ENCODE data around the gene CUL1. TPM values are rescaled to one million over a fixed set of nuclear protein-coding genes. Genes with fewer than 3 reads are reported as not detected.

CUL1 gene
- total RNA-seq, 2 experiments from 2014 or later = 40.5 to 56.6 TPM

DNA sequence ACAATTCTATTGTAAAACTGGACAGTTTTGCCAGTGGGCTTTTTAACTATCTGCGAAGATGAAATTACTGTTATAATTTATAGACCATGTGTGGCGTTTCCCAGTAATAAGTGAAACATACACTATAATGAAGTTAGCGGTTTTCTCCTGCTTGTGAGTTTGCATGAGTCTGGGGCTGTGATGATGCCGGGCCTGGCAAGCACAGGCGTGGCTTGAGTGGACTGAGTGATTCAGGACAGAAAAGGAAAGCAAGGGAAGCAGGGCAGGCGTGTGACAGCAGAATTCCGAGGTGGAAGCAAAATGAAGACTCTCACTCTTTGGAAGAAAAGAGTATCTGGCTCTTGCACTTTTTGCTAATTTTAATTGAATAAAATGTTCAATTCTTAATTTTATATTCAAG is 90.5 kb downstream of the CUL1 start:
- Histone ChIP-seq H3K27ac (ENCODE audit: low read depth, low read length, poor library complexity, severe bottlenecking) (no peak overlapping the region), H3K4me2 (ENCODE audit: low read length) (no peak overlapping the region), H3K4me1 (ENCODE audit: insufficient read depth, low read length, poor library complexity, severe bottlenecking) (no peaks in the 10 kb centered on the region), H3K4me3 (ENCODE audit: low read depth, low read length, poor library complexity, severe bottlenecking) (no peak overlapping the region), H3K79me2 (ENCODE audit: insufficient read depth, low read depth, low read length) (no peaks in the 10 kb centered on the region), H4K20me1 (ENCODE audit: insufficient read depth, low read length) (no peaks in the 10 kb centered on the region), H3K36me3 (ENCODE audit: insufficient read depth, low read length) (peaks cover 96% of the 10 kb centered on the region), H3K9me2 (ENCODE audit: insufficient read depth, low read length) (no peaks in the 10 kb centered on the region), H3K9me3 (ENCODE audit: low read length) (peaks cover 7% of the 10 kb centered on the region; the same call in 1 of the 2 replicates), H2AFZ (ENCODE audit: low read length) (no peak overlapping the region)
- TF ChIP-seq, protein P1, sequence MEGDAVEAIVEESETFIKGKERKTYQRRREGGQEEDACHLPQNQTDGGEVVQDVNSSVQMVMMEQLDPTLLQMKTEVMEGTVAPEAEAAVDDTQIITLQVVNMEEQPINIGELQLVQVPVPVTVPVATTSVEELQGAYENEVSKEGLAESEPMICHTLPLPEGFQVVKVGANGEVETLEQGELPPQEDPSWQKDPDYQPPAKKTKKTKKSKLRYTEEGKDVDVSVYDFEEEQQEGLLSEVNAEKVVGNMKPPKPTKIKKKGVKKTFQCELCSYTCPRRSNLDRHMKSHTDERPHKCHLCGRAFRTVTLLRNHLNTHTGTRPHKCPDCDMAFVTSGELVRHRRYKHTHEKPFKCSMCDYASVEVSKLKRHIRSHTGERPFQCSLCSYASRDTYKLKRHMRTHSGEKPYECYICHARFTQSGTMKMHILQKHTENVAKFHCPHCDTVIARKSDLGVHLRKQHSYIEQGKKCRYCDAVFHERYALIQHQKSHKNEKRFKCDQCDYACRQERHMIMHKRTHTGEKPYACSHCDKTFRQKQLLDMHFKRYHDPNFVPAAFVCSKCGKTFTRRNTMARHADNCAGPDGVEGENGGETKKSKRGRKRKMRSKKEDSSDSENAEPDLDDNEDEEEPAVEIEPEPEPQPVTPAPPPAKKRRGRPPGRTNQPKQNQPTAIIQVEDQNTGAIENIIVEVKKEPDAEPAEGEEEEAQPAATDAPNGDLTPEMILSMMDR (conservative IDR thresholded peaks at IDR 0.05; ENCODE audit: low read length) = no peak
- no peak for TF ChIP-seq EZH2phosphoT487 (IDR thresholded peaks at IDR 0.05; ENCODE audit: borderline replicate concordance, low read depth, low read length)
- POLR2A ChIA-PET = no interaction called here
- intact Hi-C loops (cut with micrococcal nuclease; ENCODE audit: unreplicated experiment) = no loop called here
- CTCF ChIA-PET (ENCODE audit: unreplicated experiment) = no interaction called here
- DNase-seq (ENCODE audit: low spot score) = no peak
- BruUV-seq (replicated peaks) = no TSS peak

- no TSS peak for BruUV-seq (replicated peaks)
- TF ChIP-seq EZH2phosphoT487 (IDR thresholded peaks at IDR 0.05; ENCODE audit: borderline replicate concordance, low read depth, low read length) = no peak
- TF ChIP-seq, protein P1 (conservative IDR thresholded peaks at IDR 0.05; ENCODE audit: low read length) = no peak
- intact Hi-C loops (cut with micrococcal nuclease; ENCODE audit: unreplicated experiment) = loop anchor here (10.0 kb wide), 1 partner anchor 215 kb away; no protein-coding TSS in a partner anchor
- Histone ChIP-seq H3K36me3 (ENCODE audit: insufficient read depth, low read length) (peaks cover 95% of the 10 kb centered on the region), H3K4me2 (ENCODE audit: low read length) (no peak overlapping the region), H3K9me3 (ENCODE audit: low read length) (peaks cover 11% of the 10 kb centered on the region; the same call in 1 of the 2 replicates), H3K4me1 (ENCODE audit: insufficient read depth, low read length, poor library complexity, severe bottlenecking) (no peaks in the 10 kb centered on the region), H3K27ac (ENCODE audit: low read depth, low read length, poor library complexity, severe bottlenecking) (no peak overlapping the region), H3K9me2 (ENCODE audit: insufficient read depth, low read length) (no peaks in the 10 kb centered on the region), H2AFZ (ENCODE audit: low read length) (no peak overlapping the region), H4K20me1 (ENCODE audit: insufficient read depth, low read length) (no peaks in the 10 kb centered on the region), H3K79me2 (ENCODE audit: insufficient read depth, low read depth, low read length) (no peaks in the 10 kb centered on the region), H3K4me3 (ENCODE audit: low read depth, low read length, poor library complexity, severe bottlenecking) (no peak overlapping the region)
- DNase-seq (ENCODE audit: low spot score) = no peak
- ChIA-PET POLR2A (no interaction called here), CTCF (ENCODE audit: unreplicated experiment) (no interaction called here)
Measured at GRCh38 chr7:148790131-148790726, 91.5 kb downstream of the CUL1 start.

GRCh38 chr7:148790850-148791249 is 92.1 kb downstream of the CUL1 start:
- no peak for DNase-seq (ENCODE audit: low spot score)
- no peak overlapping the region for H3K4me3 ChIP-seq (ENCODE audit: low read depth, low read length, poor library complexity, severe bottlenecking)
- ChIA-PET CTCF (ENCODE audit: unreplicated experiment) (interaction anchor here (0.6 kb wide), 1 partner anchor 235 kb away, joined by 3 read pairs; no protein-coding TSS in a partner anchor), POLR2A (no interaction called here)
- no TSS peak for BruUV-seq (replicated peaks)
- no peak overlapping the region for H3K27ac ChIP-seq (ENCODE audit: low read depth, low read length, poor library complexity, severe bottlenecking)
- no peaks in the 10 kb centered on the region for H4K20me1 ChIP-seq (ENCODE audit: insufficient read depth, low read length)
- no peaks in the 10 kb centered on the region for H3K9me2 ChIP-seq (ENCODE audit: insufficient read depth, low read length)
- H3K4me2 ChIP-seq (ENCODE audit: low read length) = no peak overlapping the region
- intact Hi-C loops (cut with micrococcal nuclease; ENCODE audit: unreplicated experiment) = loop anchor here (10.0 kb wide), 1 partner anchor 216 kb away; no protein-coding TSS in a partner anchor
- peaks cover 11% of the 10 kb centered on the region; the same call in 1 of the 2 replicates for H3K9me3 ChIP-seq (ENCODE audit: low read length)
- no peak for TF ChIP-seq EZH2phosphoT487 (IDR thresholded peaks at IDR 0.05; ENCODE audit: borderline replicate concordance, low read depth, low read length)
- H3K4me1 ChIP-seq (ENCODE audit: insufficient read depth, low read length, poor library complexity, severe bottlenecking) = no peaks in the 10 kb centered on the region
- H2AFZ ChIP-seq (ENCODE audit: low read length) = no peak overlapping the region
- H3K79me2 ChIP-seq (ENCODE audit: insufficient read depth, low read depth, low read length) = no peaks in the 10 kb centered on the region
- H3K36me3 ChIP-seq (ENCODE audit: insufficient read depth, low read length) = peaks cover 95% of the 10 kb centered on the region

Measured in OCI-LY7 (cell line).